ENCODE measurements around the gene IGSF9B.

DNA sequence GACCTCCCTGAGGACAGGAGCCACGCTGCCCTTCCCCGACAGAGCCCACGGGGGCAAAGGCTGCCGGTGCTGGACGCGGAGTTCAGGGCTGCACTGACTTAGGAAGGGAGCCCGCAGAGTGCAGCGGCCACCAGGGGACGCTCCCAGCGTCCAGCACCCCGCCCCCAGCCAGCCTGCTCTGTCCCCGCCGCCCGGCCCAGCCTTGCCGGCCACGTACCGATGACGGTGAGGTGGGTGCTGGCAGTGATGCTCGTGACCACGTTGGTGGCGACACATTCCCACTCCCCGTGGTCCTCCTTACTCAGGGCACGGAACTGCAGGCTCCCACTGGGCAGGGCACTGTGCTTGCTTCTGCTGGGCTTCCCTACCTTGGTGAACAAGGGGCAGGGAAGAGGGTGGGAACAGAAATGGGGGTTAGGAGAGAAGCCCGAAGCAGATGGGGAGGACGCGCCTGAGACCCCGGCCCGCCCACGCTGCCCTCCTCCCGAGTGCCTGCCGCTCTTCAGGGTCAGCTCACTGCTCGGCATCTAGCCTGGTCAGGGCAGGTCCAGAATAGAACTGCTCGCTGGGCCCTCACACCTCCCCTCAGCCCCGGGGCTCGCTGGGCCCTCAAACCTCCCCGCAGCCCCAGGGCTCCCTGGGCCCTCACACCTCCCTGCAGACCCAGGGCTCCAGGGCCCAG is 25.9 kb downstream of the IGSF9B start:
- TF ChIP-seq, protein P1, sequence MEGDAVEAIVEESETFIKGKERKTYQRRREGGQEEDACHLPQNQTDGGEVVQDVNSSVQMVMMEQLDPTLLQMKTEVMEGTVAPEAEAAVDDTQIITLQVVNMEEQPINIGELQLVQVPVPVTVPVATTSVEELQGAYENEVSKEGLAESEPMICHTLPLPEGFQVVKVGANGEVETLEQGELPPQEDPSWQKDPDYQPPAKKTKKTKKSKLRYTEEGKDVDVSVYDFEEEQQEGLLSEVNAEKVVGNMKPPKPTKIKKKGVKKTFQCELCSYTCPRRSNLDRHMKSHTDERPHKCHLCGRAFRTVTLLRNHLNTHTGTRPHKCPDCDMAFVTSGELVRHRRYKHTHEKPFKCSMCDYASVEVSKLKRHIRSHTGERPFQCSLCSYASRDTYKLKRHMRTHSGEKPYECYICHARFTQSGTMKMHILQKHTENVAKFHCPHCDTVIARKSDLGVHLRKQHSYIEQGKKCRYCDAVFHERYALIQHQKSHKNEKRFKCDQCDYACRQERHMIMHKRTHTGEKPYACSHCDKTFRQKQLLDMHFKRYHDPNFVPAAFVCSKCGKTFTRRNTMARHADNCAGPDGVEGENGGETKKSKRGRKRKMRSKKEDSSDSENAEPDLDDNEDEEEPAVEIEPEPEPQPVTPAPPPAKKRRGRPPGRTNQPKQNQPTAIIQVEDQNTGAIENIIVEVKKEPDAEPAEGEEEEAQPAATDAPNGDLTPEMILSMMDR (IDR thresholded peaks at IDR 0.05; ENCODE audit: insufficient read depth, low read length, poor library complexity, severe bottlenecking): no peak
- no peak for TF ChIP-seq EZH2phosphoT487 (conservative IDR thresholded peaks at IDR 0.05; ENCODE audit: low read length)
